ENCODE measurements around the gene CLSTN1.
A peak's percentile ranks its signal among the peaks of the same experiment; 100 is the strongest.
"Not testable (repeated sequence)": the region's sequence is repeated elsewhere in the genome, so short reads cannot be mapped to it uniquely, and the experiment has no call there.

Gene CLSTN1

GRCh38 chr1:9825093-9826074 lies 1.6 kb upstream of the CLSTN1 start:
- DNase-seq (ENCODE audit: low spot score), result peak; percentile 86

- DNase-seq (ENCODE audit: low spot score), result no peak
These were observed 931 bp upstream of the CLSTN1 start for GRCh38 chr1:9824702-9825089.

GRCh38 chr1:9823693-9823942 lies 147 bp downstream of the CLSTN1 start:
- DNase-seq (ENCODE audit: low spot score), result no peak

- peak; percentile 22 for DNase-seq (ENCODE audit: low spot score)
These were observed 670 bp downstream of the CLSTN1 start for GRCh38 chr1:9822897-9823692.

- no peak for DNase-seq (ENCODE audit: low spot score)
These were observed 1.3 kb downstream of the CLSTN1 start for GRCh38 chr1:9822490-9822889.

- no peak for DNase-seq (ENCODE audit: low spot score)
These were observed 2.1 kb downstream of the CLSTN1 start for GRCh38 chr1:9821710-9822109.

GRCh38 chr1:9820521-9820920 lies 3.2 kb downstream of the CLSTN1 start:
- DNase-seq (ENCODE audit: low spot score), result no peak

GRCh38 chr1:9817734-9818133 lies 6.0 kb downstream of the CLSTN1 start:
- no peak for DNase-seq (ENCODE audit: low spot score)

GRCh38 chr1:9816199-9816598 lies 7.6 kb downstream of the CLSTN1 start:
- no peak for DNase-seq (ENCODE audit: low spot score)

- DNase-seq (ENCODE audit: low spot score), result no peak
These were observed 8.6 kb downstream of the CLSTN1 start for GRCh38 chr1:9815150-9815549.

- no peak for DNase-seq (ENCODE audit: low spot score)
These were observed 9.1 kb downstream of the CLSTN1 start for GRCh38 chr1:9814619-9815018.

GRCh38 chr1:9811239-9811966 lies 12.4 kb downstream of the CLSTN1 start:
- DNase-seq (ENCODE audit: low spot score), result no peak

- DNase-seq (ENCODE audit: low spot score), result no peak
These were observed 14.7 kb downstream of the CLSTN1 start for GRCh38 chr1:9809100-9809510.

GRCh38 chr1:9808459-9808858 lies 15.3 kb downstream of the CLSTN1 start:
- DNase-seq (ENCODE audit: low spot score), result no peak

- no peak for DNase-seq (ENCODE audit: low spot score)
These were observed 16.2 kb downstream of the CLSTN1 start for GRCh38 chr1:9807541-9807940.

GRCh38 chr1:9805972-9806371 lies 17.8 kb downstream of the CLSTN1 start:
- not testable (repeated sequence) for DNase-seq (ENCODE audit: low spot score)

GRCh38 chr1:9805006-9805508 lies 18.7 kb downstream of the CLSTN1 start:
- DNase-seq (ENCODE audit: low spot score), result no peak

GRCh38 chr1:9803003-9803918 lies 20.5 kb downstream of the CLSTN1 start:
- not testable (repeated sequence) for DNase-seq (ENCODE audit: low spot score)

GRCh38 chr1:9801909-9802308 lies 21.9 kb downstream of the CLSTN1 start:
- no peak for DNase-seq (ENCODE audit: low spot score)

- no peak for DNase-seq (ENCODE audit: low spot score)
These were observed 25.3 kb downstream of the CLSTN1 start for GRCh38 chr1:9798236-9799130.

Data from SW480 (cell line).